NCI-H2107 treated with DMSO at 0.1 percent for 48 hours (cell line): ENCODE results near the gene MTURN.
"Not testable (repeated sequence)": the region's sequence is repeated elsewhere in the genome, so short reads cannot be mapped to it uniquely, and the experiment has no call there.

Experiments used
- DNase-seq: peaks from one replicate; lab custom pipeline; 2025; ENCODE audit not compliant: unreplicated experiment; lab: John Stamatoyannopoulos, UW

Gene MTURN

GRCh38 chr7:30134611-30135300, at the start of gene MTURN:
MTURN (plus strand) TSS chr7:30134986; CDS start chr7:30135137, 151 bp downstream.
- peak; percentile 79 for DNase-seq

DNA sequence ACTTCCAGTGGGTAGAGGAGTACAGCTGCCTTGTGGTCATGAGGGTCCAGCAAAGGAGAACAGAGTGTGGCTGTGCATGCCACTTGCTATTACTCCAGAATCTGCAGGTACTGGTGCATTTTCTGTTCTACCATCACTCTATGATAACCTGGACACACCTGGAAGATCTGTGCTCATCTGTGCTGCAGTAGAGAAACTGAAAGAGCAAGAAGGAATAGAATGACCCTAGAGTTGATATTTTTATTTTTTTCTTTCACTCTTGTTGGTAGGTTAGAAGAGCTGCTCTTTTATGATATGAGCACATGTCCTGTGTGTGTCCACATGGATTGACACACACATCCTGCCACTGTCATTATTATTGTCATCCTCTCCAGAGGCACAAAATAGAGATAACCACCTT, 48.3 kb upstream of the MTURN start:
- DNase-seq = no peak

DNA sequence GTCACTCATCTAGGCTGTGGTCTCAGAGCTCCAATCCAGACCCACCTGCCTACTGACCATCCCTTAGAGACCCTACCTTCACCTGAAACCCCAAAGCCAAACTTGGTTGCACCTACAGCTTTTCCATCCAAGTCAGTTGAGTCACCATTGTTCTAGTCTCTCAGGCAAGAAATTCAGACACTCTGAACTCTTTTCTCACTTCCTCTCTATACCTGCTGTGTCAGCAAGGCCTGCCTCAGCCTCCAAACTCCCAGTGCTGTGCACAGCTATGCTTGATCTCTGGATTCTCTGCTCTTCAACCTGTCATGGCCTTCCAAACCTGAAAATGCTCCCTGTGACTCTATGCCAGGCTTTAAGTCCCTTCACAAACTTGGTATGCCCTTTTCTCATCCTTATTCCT, 47.4 kb upstream of the MTURN start:
- no peak for DNase-seq

DNA sequence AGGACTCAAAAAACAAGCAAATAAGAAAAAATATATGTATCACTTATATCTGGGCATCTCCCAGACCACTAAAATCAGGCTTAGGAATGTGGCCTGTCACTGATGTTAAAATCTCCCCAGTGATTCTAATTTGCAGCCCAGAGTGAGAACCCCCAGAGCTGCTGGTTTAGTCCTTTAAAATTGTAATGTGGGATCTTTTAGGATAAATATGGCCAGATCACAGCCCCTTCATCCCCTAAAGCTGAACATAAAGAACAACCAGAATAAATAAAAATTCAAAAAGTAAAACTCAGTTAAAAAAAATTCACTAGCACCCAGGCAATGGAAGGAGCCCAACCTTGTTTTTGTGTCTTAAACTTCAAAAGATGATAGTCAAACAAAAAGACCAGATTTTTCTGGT, 46.4 kb upstream of the MTURN start:
- no peak for DNase-seq

- DNase-seq = no peak
Observed at GRCh38 chr7:30090111-30090510, 44.7 kb upstream of the MTURN start.

DNA sequence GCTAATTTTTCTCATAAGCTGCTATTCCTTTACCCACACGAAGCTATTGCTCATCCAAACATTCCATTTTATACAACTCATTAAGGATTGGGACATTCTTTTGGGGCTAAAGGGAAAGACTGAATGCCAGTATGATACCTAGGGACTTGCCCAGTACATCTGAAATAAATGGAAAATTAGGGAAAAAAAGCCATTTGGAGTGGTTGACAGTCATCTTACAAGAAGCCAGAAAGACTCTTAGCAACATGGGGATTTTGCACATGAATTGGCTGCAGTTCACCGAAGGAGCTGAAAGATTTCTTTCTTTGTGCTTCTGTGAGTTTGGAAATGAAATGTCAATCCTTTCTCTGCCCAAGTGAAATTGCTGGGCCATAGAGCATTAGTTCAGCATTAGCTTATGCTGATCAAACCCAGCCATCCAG, 43.3 kb upstream of the MTURN start:
- DNase-seq = no peak

GRCh38 chr7:30091987-30092386, 42.8 kb upstream of the MTURN start:
- no peak for DNase-seq

DNA sequence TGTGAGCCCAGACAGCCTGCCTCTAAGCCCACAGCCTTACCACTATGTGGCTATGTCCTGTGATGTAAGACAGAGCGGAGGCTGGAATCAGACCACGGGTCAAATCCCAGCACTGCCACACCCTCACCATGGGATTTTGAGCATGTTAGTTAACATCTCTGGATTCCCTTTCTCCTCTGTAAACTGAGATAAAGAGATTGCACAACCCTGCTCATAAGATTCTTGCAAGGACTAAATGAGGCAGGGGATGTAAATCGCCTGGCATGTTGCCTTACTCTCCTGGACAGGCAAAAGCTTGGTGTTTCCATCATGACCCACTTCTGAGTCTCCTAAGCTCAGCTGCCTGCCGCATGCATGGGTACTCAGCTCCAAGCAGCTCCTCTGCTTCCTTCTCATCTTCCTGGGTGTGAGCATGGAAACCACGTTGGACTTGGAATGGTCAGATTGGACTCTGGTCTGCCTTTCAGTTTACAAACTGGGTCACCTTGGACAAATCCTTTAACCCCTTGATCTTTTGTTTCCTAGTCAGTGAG, 41.3 kb upstream of the MTURN start:
- no peak for DNase-seq

DNA sequence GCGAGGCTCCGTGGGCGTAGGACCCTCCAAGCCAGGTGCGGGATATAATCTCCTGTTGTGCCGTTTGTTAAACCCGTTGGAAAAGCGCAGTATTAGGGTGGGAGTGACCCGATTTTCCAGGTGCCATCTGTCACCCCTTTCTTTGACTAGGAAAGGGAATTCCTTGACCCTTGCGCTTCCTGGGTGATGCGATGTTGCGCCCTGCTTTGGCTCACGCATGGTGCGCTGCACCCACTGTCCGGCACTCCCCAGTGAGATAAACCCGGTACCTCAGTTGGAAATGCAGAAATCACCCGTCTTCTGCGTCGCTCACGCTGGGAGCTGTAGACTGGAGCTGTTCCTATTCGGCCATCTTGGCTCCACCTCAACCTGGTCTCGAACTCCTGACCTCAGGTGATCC, 36.2 kb upstream of the MTURN start:
- not testable (repeated sequence) for DNase-seq

GRCh38 chr7:30102281-30102680, 32.5 kb upstream of the MTURN start:
- DNase-seq = no peak

DNA sequence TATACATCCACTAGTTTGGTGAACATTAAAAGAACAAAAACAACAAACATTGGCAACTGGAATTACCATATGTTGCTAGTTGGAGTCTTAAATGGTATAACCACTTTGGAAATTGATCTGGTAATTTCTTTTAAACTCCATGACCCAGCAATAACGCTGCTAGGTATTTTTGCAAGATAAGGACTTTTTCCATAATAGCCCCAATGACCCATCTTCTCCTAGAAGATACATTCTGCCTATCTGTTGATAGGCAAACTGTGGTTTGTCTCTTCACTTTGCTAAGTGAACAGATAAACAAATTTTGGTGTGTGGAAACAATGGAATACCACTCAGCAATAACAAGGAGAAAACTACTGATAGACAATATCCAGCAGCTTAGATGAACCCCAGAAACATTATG, 30.6 kb upstream of the MTURN start:
- no peak for DNase-seq

DNA sequence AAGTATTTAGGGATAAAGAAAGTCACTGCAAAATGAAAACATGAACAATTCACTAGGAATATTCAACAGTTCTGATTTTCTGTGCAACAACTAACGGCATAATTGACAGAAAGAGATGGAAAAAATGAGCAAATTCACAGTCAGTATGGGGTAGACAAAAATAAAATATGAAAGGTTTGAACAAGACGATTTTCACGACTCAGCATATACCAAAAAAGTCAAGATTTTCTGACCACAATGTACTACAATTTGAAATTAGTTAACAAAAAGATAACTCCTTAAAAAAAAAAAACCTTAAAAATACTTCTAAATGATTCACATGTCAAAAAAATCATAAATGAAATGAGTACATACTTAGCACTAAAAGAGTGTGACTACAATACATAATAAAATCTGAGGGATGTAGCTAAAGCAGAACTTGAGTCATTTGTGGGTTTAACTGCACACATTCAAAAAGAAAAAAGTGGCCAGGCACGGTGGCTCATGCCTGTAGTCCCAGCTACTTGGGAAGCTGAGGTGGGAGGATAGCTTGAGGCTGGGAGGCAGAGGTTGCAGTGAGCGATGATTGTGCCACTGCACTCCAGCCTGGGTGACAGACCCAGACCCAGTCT, 22.6 kb upstream of the MTURN start:
- DNase-seq = no peak

GRCh38 chr7:30113144-30113543, 21.6 kb upstream of the MTURN start:
- no peak for DNase-seq

- no peak for DNase-seq
Observed at GRCh38 chr7:30114536-30115238, 20.1 kb upstream of the MTURN start.

DNA sequence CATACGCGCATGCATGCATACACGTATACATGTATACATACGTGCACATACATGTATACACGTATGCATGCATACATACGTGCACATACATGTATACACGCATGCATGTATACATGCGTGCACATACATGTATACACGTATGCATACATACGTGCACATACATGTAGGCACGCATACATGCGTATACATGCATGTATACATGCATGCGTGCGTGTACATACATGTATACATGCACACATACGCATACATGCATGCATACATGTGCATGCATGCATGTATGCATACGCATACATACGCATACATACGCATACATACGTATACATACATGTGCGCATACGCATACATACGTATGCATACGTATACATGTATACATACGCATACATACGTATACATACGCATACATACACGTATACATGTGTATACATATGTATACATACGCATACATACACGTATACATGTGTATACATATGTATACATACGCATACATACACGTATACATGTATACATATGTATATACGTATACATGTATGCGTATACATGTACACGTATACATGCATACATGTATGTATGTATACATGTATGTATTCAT, 19.0 kb upstream of the MTURN start:
- DNase-seq = no peak

DNA sequence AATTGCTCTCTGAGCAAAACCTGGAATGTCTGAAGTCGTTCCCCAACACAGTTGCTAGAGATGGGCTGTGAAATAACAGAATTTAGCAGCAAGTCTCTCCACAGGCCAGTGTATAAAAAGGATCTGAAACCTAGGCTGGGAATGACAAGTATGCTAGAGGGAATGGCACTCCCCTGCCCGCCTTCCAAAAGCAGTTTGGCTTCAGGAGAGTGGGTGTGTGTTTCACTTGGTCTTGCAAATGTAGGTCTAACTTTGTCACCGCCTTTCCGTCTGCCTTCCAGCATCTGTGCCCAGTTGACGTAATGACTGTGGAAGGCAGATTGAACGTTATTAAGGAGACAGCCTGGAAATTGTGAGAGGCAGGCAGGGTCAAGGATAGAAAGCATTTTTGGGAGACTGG, 18.0 kb upstream of the MTURN start:
- no peak for DNase-seq

DNA sequence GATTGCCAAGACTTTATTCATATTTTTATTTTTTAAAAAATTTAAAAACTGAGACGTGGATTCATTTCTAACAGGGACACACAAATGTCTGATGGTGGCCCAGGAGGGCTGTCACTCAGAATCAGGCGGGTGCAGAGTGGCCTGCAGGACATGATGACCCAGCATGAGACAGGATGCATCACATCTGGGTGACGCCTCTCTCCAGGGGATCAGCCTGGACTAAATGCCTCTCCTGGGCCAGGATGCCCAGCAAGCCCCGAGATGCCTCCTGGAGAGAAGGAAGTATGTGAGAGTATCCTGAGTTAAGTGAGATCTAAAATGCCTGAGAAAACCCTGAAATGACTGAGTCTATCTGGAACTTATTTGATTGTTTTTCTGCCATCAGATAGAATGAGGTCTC, 16.9 kb upstream of the MTURN start:
- DNase-seq = no peak

GRCh38 chr7:30119890-30120577, 14.8 kb upstream of the MTURN start:
- no peak for DNase-seq

DNA sequence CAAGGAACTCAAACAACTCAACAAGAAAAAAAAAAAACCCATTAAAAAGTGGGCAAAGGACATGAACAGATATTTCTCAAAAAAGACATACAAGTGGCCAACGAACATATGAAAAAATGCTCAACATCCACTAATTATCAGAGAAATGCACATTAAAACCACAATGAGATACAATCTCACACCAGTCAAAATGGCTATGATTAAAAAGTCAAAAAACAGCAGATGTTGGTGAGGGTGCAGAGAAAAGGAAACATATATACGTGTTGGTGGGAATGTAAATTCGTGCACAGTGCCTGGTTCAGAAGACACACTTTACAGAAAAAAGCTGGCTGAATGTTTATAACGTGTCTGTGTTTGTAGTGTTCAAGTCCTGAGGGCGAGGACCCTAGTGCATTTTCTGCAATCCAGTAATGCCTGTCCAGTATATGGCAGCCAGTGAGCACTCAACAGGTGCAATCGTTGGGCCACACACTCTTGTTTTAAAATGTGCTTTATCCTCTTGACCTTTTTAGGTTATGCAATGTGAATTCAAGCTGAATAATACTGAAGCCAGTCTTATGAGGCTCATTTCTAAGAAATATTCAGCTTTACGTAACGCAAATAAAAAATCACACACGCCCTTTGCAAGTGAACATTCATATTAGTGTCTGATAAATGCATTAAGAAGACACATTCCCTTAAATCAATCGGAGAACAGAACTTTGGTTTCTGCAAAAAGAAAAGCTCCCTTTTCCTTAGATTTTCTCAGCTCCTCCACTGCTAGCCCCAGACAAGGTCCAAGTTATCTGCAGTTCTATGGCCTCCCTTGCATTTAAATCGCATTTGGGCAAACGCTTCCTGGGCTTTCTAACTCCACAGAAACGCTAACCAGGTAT, 813 bp upstream of the MTURN start:
- DNase-seq = no peak
